ENCODE results near the gene TEKT1. TPM values are rescaled to one million over a fixed set of nuclear protein-coding genes. Genes with fewer than 3 reads are reported as not detected.
A peak's percentile ranks its signal among the peaks of the same experiment; 100 is the strongest.

Gene TEKT1
- polyA plus RNA-seq, 1 donor (not counting 4 experiments of a cell fraction or from before 2014, with no cell fraction given), result not detected

- Histone ChIP-seq H4K20me1 (ENCODE audit: control insufficient read depth, extremely low read depth, insufficient read depth, low read length) (no peaks in the 10 kb centered on the region), H3K9me1 (ENCODE audit: control insufficient read depth, extremely low read depth, insufficient read depth, low read length) (no peaks in the 10 kb centered on the region), H3K79me2 (ENCODE audit: control insufficient read depth, insufficient read depth, low read length) (no peaks in the 10 kb centered on the region), H2AFZ (ENCODE audit: control insufficient read depth, low read length) (no peak overlapping the region), H3K36me3 (ENCODE audit: control insufficient read depth in 2 of 2, extremely low read depth in 1 of 2, insufficient read depth in 2 of 2, low read length in 2 of 2) (no peaks in the 10 kb centered on the region), H3K9me3 (ENCODE audit: control insufficient read depth, low read depth, low read length) (no peaks in the 10 kb centered on the region), H3K4me1 (ENCODE audit: control insufficient read depth, extremely low read depth, insufficient read depth, low read length) (peaks cover 24% of the 10 kb centered on the region), H3K27ac (ENCODE audit: control insufficient read depth, insufficient read depth, low read length) (no peak overlapping the region), H3K9ac (ENCODE audit: control insufficient read depth, extremely low read depth, insufficient read depth, low read length) (no peak overlapping the region), H3K27me3 (ENCODE audit: control insufficient read depth, extremely low read depth, insufficient read depth, low read length) (no peaks in the 10 kb centered on the region), H3K4me3 (ENCODE audit: control insufficient read depth in 2 of 3, extremely low read depth in 1 of 3, insufficient read depth in 2 of 3, low read depth in 1 of 3, low read length in 3 of 3) (no peak overlapping the region), H3K4me2 (ENCODE audit: control insufficient read depth, extremely low read depth, insufficient read depth, low read depth, low read length) (peak overlapping the region; percentile 42)
- TF ChIP-seq CTCF (optimal IDR thresholded peaks at IDR 0.05 in 1 of 3, IDR thresholded peaks at IDR 0.05 in 1 of 3, conservative IDR thresholded peaks at IDR 0.05 in 1 of 3; ENCODE audit: extremely low read depth in 1 of 3, insufficient read depth in 2 of 3, low read length in 3 of 3) (no peak), EZH2 (IDR thresholded peaks at IDR 0.05; ENCODE audit: low read length) (no peak)
- FAIRE-seq (peak; percentile 34), DNase-seq (ENCODE audit: low read depth, low spot score) (no peak)
- dilution Hi-C loops (cut with MboI; ENCODE audit: extremely low pct_ligation_motif_present, low sequenced_read_pairs), result no loop called here
Observed at GRCh38 chr17:6789146-6789545, 42.4 kb downstream of the TEKT1 start.

GRCh38 chr17:6787081-6787693 lies 44.3 kb downstream of the TEKT1 start:
- TF ChIP-seq CTCF (optimal IDR thresholded peaks at IDR 0.05 in 1 of 3, IDR thresholded peaks at IDR 0.05 in 1 of 3, conservative IDR thresholded peaks at IDR 0.05 in 1 of 3; ENCODE audit: extremely low read depth in 1 of 3, insufficient read depth in 2 of 3, low read length in 3 of 3) (no peak), EZH2 (IDR thresholded peaks at IDR 0.05; ENCODE audit: low read length) (no peak)
- Histone ChIP-seq H3K36me3 (ENCODE audit: control insufficient read depth in 2 of 2, extremely low read depth in 1 of 2, insufficient read depth in 2 of 2, low read length in 2 of 2) (no peaks in the 10 kb centered on the region), H3K79me2 (ENCODE audit: control insufficient read depth, insufficient read depth, low read length) (no peaks in the 10 kb centered on the region), H3K9ac (ENCODE audit: control insufficient read depth, extremely low read depth, insufficient read depth, low read length) (peak overlapping the region; percentile 52), H3K4me3 (ENCODE audit: control insufficient read depth in 2 of 3, extremely low read depth in 1 of 3, insufficient read depth in 2 of 3, low read depth in 1 of 3, low read length in 3 of 3) (peak overlapping the region; percentile 26 to 68 (median 59)), H3K9me3 (ENCODE audit: control insufficient read depth, low read depth, low read length) (no peaks in the 10 kb centered on the region), H3K9me1 (ENCODE audit: control insufficient read depth, extremely low read depth, insufficient read depth, low read length) (no peaks in the 10 kb centered on the region), H3K4me1 (ENCODE audit: control insufficient read depth, extremely low read depth, insufficient read depth, low read length) (peaks cover 24% of the 10 kb centered on the region), H3K27ac (ENCODE audit: control insufficient read depth, insufficient read depth, low read length) (peak overlapping the region; percentile 54), H4K20me1 (ENCODE audit: control insufficient read depth, extremely low read depth, insufficient read depth, low read length) (no peaks in the 10 kb centered on the region), H3K27me3 (ENCODE audit: control insufficient read depth, extremely low read depth, insufficient read depth, low read length) (no peaks in the 10 kb centered on the region), H3K4me2 (ENCODE audit: control insufficient read depth, extremely low read depth, insufficient read depth, low read depth, low read length) (peak overlapping the region; percentile 88), H2AFZ (ENCODE audit: control insufficient read depth, low read length) (peak overlapping the region; percentile 83)
- dilution Hi-C loops (cut with MboI; ENCODE audit: extremely low pct_ligation_motif_present, low sequenced_read_pairs), result no loop called here
- FAIRE-seq, result peak; percentile 59
- DNase-seq (ENCODE audit: low read depth, low spot score), result no peak

Measured in keratinocyte (primary cell).